CD4-positive, CD25-positive, alpha-beta regulatory T cell (primary cell): ENCODE data around the gene ODC1. TPM values are rescaled to one million over a fixed set of nuclear protein-coding genes. Genes with fewer than 3 reads are reported as not detected.

Experiments used
- ATAC-seq, 2 donors: fragments of 150-1000 bp; cut with Tn5 transposase; one replicate each; pipeline ENCODE4 v1.10.0; 2021; ENCODE audit warnings: low read depth in 2 of 2, moderate number of reproducible peaks in 2 of 2, moderate library complexity in 1 of 2
- DNase-seq, 3 donors: peaks; one replicate each; pipeline versions ENCODE4 v3.0.0 to v3.0.0-alpha.2; 2012 to 2022; ENCODE audit warnings: mixed read lengths in 1 of 3
- H3K27ac ChIP-seq: one replicate; pipeline ENCODE4 v1.7.0; 2013; ENCODE audit warnings: mild to moderate bottlenecking, low read length; ENCODE audit not compliant: insufficient read depth, poor library complexity, severe bottlenecking
- H3K27me3 ChIP-seq: one replicate; pipeline ENCODE4 v1.7.0; 2013; ENCODE audit warnings: low read length; ENCODE audit not compliant: control insufficient read depth, insufficient read depth
- H3K36me3 ChIP-seq: one replicate; pipeline ENCODE4 v1.7.0; 2013; ENCODE audit warnings: mild to moderate bottlenecking, low read length, moderate library complexity; ENCODE audit not compliant: control insufficient read depth, insufficient read depth
- H3K4me1 ChIP-seq: 2 replicates; pipeline ENCODE4 v1.7.0; 2013; ENCODE audit warnings: mild to moderate bottlenecking, low read length; ENCODE audit not compliant: insufficient read depth, control insufficient read depth, poor library complexity, severe bottlenecking
- H3K4me3 ChIP-seq: one replicate; pipeline ENCODE4 v1.7.0; 2013; ENCODE audit warnings: low read depth, mild to moderate bottlenecking, low read length, moderate library complexity
- H3K9me3 ChIP-seq, 2 experiments: 1 replicate in 1 of 2; 2 replicates in 1 of 2; pipeline ENCODE4 v1.7.0; 2013; ENCODE audit warnings: low read length in 2 of 2, mild to moderate bottlenecking in 1 of 2, moderate library complexity in 1 of 2; ENCODE audit not compliant: control insufficient read depth in 2 of 2
- H3K27ac Mint-ChIP-seq, 3 donors: one replicate each; pipeline ENCODE4 v1.8.0; 2020 to 2022; ENCODE audit warnings: mild to moderate bottlenecking in 3 of 3, mixed read lengths in 3 of 3, moderate library complexity in 2 of 3
- H3K27me3 Mint-ChIP-seq: one replicate; pipeline ENCODE4 v1.8.0; 2022; ENCODE audit warnings: mild to moderate bottlenecking, mixed read lengths
- H3K36me3 Mint-ChIP-seq: one replicate; pipeline ENCODE4 v1.8.0; 2020; ENCODE audit warnings: mixed read lengths
- H3K4me1 Mint-ChIP-seq, 4 donors: one replicate each; pipeline ENCODE4 v1.8.0; 2020 to 2022; ENCODE audit warnings: mixed read lengths in 4 of 4, mild to moderate bottlenecking in 1 of 4
- H3K4me3 Mint-ChIP-seq, 4 donors: one replicate each; pipeline ENCODE4 v1.8.0; 2020 to 2022; ENCODE audit warnings: mild to moderate bottlenecking in 4 of 4, mixed read lengths in 4 of 4, moderate library complexity in 3 of 4
- H3K9me3 Mint-ChIP-seq, 7 donors: one replicate each; pipeline ENCODE4 v1.8.0; 2020 to 2022; ENCODE audit warnings: mixed read lengths in 7 of 7, mild to moderate bottlenecking in 3 of 7, moderate library complexity in 2 of 7
- polyA plus RNA-seq, 4 donors: library from polyadenylated mRNA; unstranded; fragments of 300-500 nt; fragmentation: Illumina TruSeq; gene quantifications; one replicate each; pipeline ENCODE4 v1.2.3, GENCODE V29; 2021
- total RNA-seq: library from RNA; stranded (reverse); gene quantifications from one replicate; pipeline ENCODE4 v1.2.3, GENCODE V29; 2022

The ODC1 gene
- total and polyA plus RNA-seq, 5 donors from 2014 or later = 74.1 to 113 (median 102) TPM

GRCh38 chr2:10397297-10397875 lies 50.7 kb downstream of the ODC1 start:
- peaks cover 0 to 47% (median 14%) of the 10 kb centered on the region in 4 donors for H3K4me1 Mint-ChIP-seq

GRCh38 chr2:10396464-10396863 lies 51.7 kb downstream of the ODC1 start:
- Histone ChIP-seq H3K27me3 (no peaks in the 10 kb centered on the region), H3K4me3 (no peak overlapping the region), H3K36me3 (peaks cover 2% of the 10 kb centered on the region), H3K4me1 (peaks cover 16% of the 10 kb centered on the region), H3K9me3 (no peaks in the 10 kb centered on the region), H3K27ac (no peak overlapping the region)
- peaks cover 0 to 2% (median 0%) of the 10 kb centered on the region in 7 donors for H3K9me3 Mint-ChIP-seq
- peaks cover 15% of the 10 kb centered on the region for H3K36me3 Mint-ChIP-seq
- H3K27ac Mint-ChIP-seq = peak overlapping the region in 1 of 3 donors; percentile 75
- DNase-seq (no peak), ATAC-seq (no peak)
- H3K4me1 Mint-ChIP-seq = peaks cover 0 to 48% (median 15%) of the 10 kb centered on the region in 4 donors
- no peaks in the 10 kb centered on the region for H3K27me3 Mint-ChIP-seq
- H3K4me3 Mint-ChIP-seq = no peak overlapping the region

More at GRCh38 chr2:10397297-10397875, 50.7 kb downstream of the ODC1 start:
- peaks cover 15% of the 10 kb centered on the region for H3K36me3 Mint-ChIP-seq
- Histone ChIP-seq H3K4me3 (no peak overlapping the region), H3K27me3 (no peaks in the 10 kb centered on the region), H3K27ac (no peak overlapping the region), H3K9me3 (no peaks in the 10 kb centered on the region), H3K36me3 (peaks cover 2% of the 10 kb centered on the region), H3K4me1 (peaks cover 19% of the 10 kb centered on the region)
- H3K27me3 Mint-ChIP-seq = no peaks in the 10 kb centered on the region
- H3K4me3 Mint-ChIP-seq = no peak overlapping the region
- H3K9me3 Mint-ChIP-seq = peaks cover 0 to 2% (median 0%) of the 10 kb centered on the region in 7 donors
- ATAC-seq = no peak
- DNase-seq = no peak
- peak overlapping the region in 2 of 3 donors; percentile 58 to 80 for H3K27ac Mint-ChIP-seq

- Histone ChIP-seq H3K27ac (no peak overlapping the region), H3K27me3 (no peaks in the 10 kb centered on the region), H3K4me3 (no peak overlapping the region), H3K4me1 (peaks cover 13% of the 10 kb centered on the region), H3K9me3 (no peaks in the 10 kb centered on the region), H3K36me3 (peaks cover 2% of the 10 kb centered on the region)
- DNase-seq (no peak), ATAC-seq (no peak)
- Mint-ChIP-seq H3K36me3 (peaks cover 11% of the 10 kb centered on the region), H3K9me3 (peaks cover 0 to 2% (median 0%) of the 10 kb centered on the region in 7 donors), H3K4me3 (no peak overlapping the region), H3K27ac (peak overlapping the region; percentile 38 to 80 (median 75)), H3K27me3 (no peaks in the 10 kb centered on the region), H3K4me1 (peaks cover 0 to 48% (median 11%) of the 10 kb centered on the region in 4 donors)
Measured at GRCh38 chr2:10395893-10396292, 52.2 kb downstream of the ODC1 start.

- Histone ChIP-seq H3K36me3 (no peaks in the 10 kb centered on the region), H3K4me3 (no peak overlapping the region), H3K9me3 (no peaks in the 10 kb centered on the region), H3K27me3 (no peaks in the 10 kb centered on the region), H3K4me1 (peaks cover 5% of the 10 kb centered on the region), H3K27ac (no peak overlapping the region)
- Mint-ChIP-seq H3K9me3 (peaks cover 0 to 2% (median 0%) of the 10 kb centered on the region in 7 donors), H3K4me1 (peaks cover 7 to 56% (median 19%) of the 10 kb centered on the region in 4 donors), H3K27me3 (no peaks in the 10 kb centered on the region), H3K36me3 (peaks cover 11% of the 10 kb centered on the region), H3K27ac (peak overlapping the region in 1 of 3 donors; percentile 76), H3K4me3 (no peak overlapping the region)
- DNase-seq (no peak), ATAC-seq (no peak)
Measured at GRCh38 chr2:10393640-10393982, 54.5 kb downstream of the ODC1 start.

- H3K27ac ChIP-seq = no peak overlapping the region
- Mint-ChIP-seq H3K9me3 (peaks cover 0 to 2% (median 0%) of the 10 kb centered on the region in 7 donors), H3K27ac (peak overlapping the region in 2 of 3 donors; percentile 31 to 59), H3K4me3 (no peak overlapping the region), H3K36me3 (peaks cover 13% of the 10 kb centered on the region), H3K4me1 (peaks cover 7 to 61% (median 21%) of the 10 kb centered on the region in 4 donors), H3K27me3 (no peaks in the 10 kb centered on the region)
- no peaks in the 10 kb centered on the region for H3K27me3 ChIP-seq
- no peak overlapping the region for H3K4me3 ChIP-seq
- H3K36me3 ChIP-seq = no peaks in the 10 kb centered on the region
- no peak for DNase-seq
- H3K9me3 ChIP-seq = no peaks in the 10 kb centered on the region
- peaks cover 5% of the 10 kb centered on the region for H3K4me1 ChIP-seq
- no peak for ATAC-seq
Measured at GRCh38 chr2:10392951-10393639, 55.0 kb downstream of the ODC1 start.

GRCh38 chr2:10392548-10392947 lies 55.6 kb downstream of the ODC1 start:
- Mint-ChIP-seq H3K4me3 (no peak overlapping the region), H3K27ac (peak overlapping the region in 2 of 3 donors; percentile 31 to 91), H3K9me3 (peaks cover 0 to 2% (median 0%) of the 10 kb centered on the region in 7 donors), H3K4me1 (peaks cover 7 to 64% (median 23%) of the 10 kb centered on the region in 4 donors), H3K27me3 (no peaks in the 10 kb centered on the region), H3K36me3 (peaks cover 8% of the 10 kb centered on the region)
- Histone ChIP-seq H3K36me3 (no peaks in the 10 kb centered on the region), H3K27me3 (no peaks in the 10 kb centered on the region), H3K9me3 (no peaks in the 10 kb centered on the region), H3K27ac (peak overlapping the region; percentile 23), H3K4me1 (peaks cover 5% of the 10 kb centered on the region), H3K4me3 (no peak overlapping the region)
- ATAC-seq (no peak), DNase-seq (no peak)

GRCh38 chr2:10392100-10392499 lies 56.0 kb downstream of the ODC1 start:
- Mint-ChIP-seq H3K27ac (peak overlapping the region; percentile 31 to 91 (median 79)), H3K9me3 (peaks cover 0 to 2% (median 0%) of the 10 kb centered on the region in 7 donors)
- no peak for ATAC-seq

More at GRCh38 chr2:10392100-10392499, 56.0 kb downstream of the ODC1 start:
- peak overlapping the region; percentile 23 for H3K27ac ChIP-seq
- no peaks in the 10 kb centered on the region for H3K36me3 ChIP-seq
- DNase-seq = no peak
- Mint-ChIP-seq H3K4me3 (no peak overlapping the region), H3K4me1 (peaks cover 7 to 68% (median 24%) of the 10 kb centered on the region in 4 donors), H3K27me3 (no peaks in the 10 kb centered on the region), H3K36me3 (peaks cover 8% of the 10 kb centered on the region)
- peaks cover 5% of the 10 kb centered on the region for H3K4me1 ChIP-seq
- no peak overlapping the region for H3K4me3 ChIP-seq
- no peaks in the 10 kb centered on the region for H3K27me3 ChIP-seq
- no peaks in the 10 kb centered on the region for H3K9me3 ChIP-seq
